Common myeloid progenitor, CD34-positive (primary cell): ENCODE measurements around the gene CYP4F11.
"Not testable (repeated sequence)": the region's sequence is repeated elsewhere in the genome, so short reads cannot be mapped to it uniquely, and the experiment has no call there.

Experiments used
- CTCF ChIA-PET: fragments of 350-600 bp; sonication (Branson Sonifier 250); formaldehyde crosslinking; loops from one replicate; lab custom pipeline; 2021; ENCODE audit warnings: antibody characterized with exemption; lab: Charles Lee
- POLR2A ChIA-PET: fragments of 350-600 bp; sonication (Branson Sonifier 250); formaldehyde crosslinking; loops from one replicate; lab custom pipeline; 2021; ENCODE audit warnings: antibody characterized with exemption; lab: Charles Lee
- DNase-seq, 3 donors: peaks; one replicate each; pipeline versions ENCODE4 v3.0.0 to v3.0.0-alpha.2; 2013
- H3K27ac ChIP-seq, 2 experiments: 1 replicate in 1 of 2; 2 replicates in 1 of 2; pipeline ENCODE4 v1.7.0; 2013; ENCODE audit warnings: inconsistent platforms in 2 of 2, low read length in 2 of 2, mild to moderate bottlenecking in 2 of 2, low read depth in 1 of 2, moderate library complexity in 1 of 2; ENCODE audit not compliant: severe bottlenecking in 2 of 2, insufficient read depth in 1 of 2, poor library complexity in 1 of 2
- H3K27me3 ChIP-seq, 5 experiments: replicated peaks in 2 of 5; 1 replicate in 3 of 5; 2 replicates in 2 of 5; pipeline versions ENCODE4 v1.6.1 to v1.7.0; 2013; ENCODE audit warnings: low read length in 4 of 5, mild to moderate bottlenecking in 2 of 5, moderate library complexity in 2 of 5, inconsistent platforms in 1 of 5; ENCODE audit not compliant: insufficient read depth in 5 of 5, control insufficient read depth in 4 of 5
- H3K36me3 ChIP-seq, 4 experiments: 1 replicate in 2 of 4; 2 replicates in 2 of 4; pipeline versions ENCODE4 v1.6.1 to v1.7.0; 2013; ENCODE audit warnings: low read length in 3 of 4, control low read depth in 1 of 4, mild to moderate bottlenecking in 1 of 4; ENCODE audit not compliant: control insufficient read depth in 4 of 4, insufficient read depth in 4 of 4
- H3K4me1 ChIP-seq, 4 experiments: 1 replicate in 3 of 4; 2 replicates in 1 of 4; pipeline versions ENCODE4 v1.6.1 to v1.7.1; 2013; ENCODE audit warnings: low read length in 3 of 4, mild to moderate bottlenecking in 3 of 4, control low read depth in 1 of 4, inconsistent platforms in 1 of 4, moderate library complexity in 1 of 4; ENCODE audit not compliant: control insufficient read depth in 4 of 4, insufficient read depth in 4 of 4; ENCODE audit errors: control extremely low read depth in 1 of 4
- H3K4me3 ChIP-seq, 7 experiments: 1 replicate in 4 of 7; 2 replicates in 3 of 7; pipeline versions ENCODE4 v1.5.1 to v1.7.0; 2013; ENCODE audit warnings: mild to moderate bottlenecking in 7 of 7, low read length in 6 of 7, moderate library complexity in 6 of 7, inconsistent platforms in 2 of 7, low read depth in 2 of 7, control low read depth in 1 of 7; ENCODE audit not compliant: insufficient read depth in 4 of 7, control insufficient read depth in 1 of 7; ENCODE audit errors: extremely low read depth in 1 of 7
- H3K9me3 ChIP-seq, 5 experiments: 1 replicate in 4 of 5; 2 replicates in 1 of 5; pipeline versions ENCODE4 v1.6.1 to v1.7.1; 2013; ENCODE audit warnings: low read length in 4 of 5, mild to moderate bottlenecking in 2 of 5, inconsistent platforms in 1 of 5, low read depth in 1 of 5, moderate library complexity in 1 of 5; ENCODE audit not compliant: control insufficient read depth in 4 of 5, insufficient read depth in 2 of 5; ENCODE audit errors: control extremely low read depth in 1 of 5
- WGBS: methylation state at CpG from one replicate; pipeline ENCODE4 v1.1.5; 2013; ENCODE audit not compliant: insufficient coverage; 5-methylcytosine and 5-hydroxymethylcytosine counted together

The CYP4F11 gene

DNA sequence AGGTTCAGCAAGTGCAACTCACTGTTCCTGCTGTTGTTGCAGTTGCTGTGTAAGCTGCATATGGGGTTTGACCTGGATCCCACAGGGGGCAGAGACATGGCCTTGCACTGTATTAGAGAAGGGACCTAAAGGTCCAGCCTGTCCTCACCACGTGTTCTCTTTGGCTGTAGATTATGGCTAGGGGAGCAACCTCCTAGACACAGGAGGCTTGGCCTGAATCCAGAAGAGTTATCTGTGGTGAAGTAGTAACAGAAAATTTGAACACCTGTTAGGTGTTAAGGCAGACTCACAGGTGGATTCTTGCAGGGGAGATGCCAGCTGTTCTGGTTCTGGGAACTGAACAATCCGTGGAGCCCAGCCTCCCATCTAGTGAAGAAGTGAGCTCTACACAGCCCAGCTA is 3.4 kb upstream of the CYP4F11 start:
- H3K36me3 ChIP-seq, result no peaks in the 10 kb centered on the region
- CTCF ChIA-PET, result no interaction called here
- WGBS, result 83% methylated on average over 1 of the region's 2 CpGs
- peaks cover 0 to 58% (median 20%) of the 10 kb centered on the region in 5 experiments for H3K27me3 ChIP-seq
- no peak for DNase-seq
- POLR2A ChIA-PET, result no interaction called here
- H3K4me3 ChIP-seq, result no peak overlapping the region
- H3K4me1 ChIP-seq, result no peaks in the 10 kb centered on the region
- H3K27ac ChIP-seq, result no peak overlapping the region
- H3K9me3 ChIP-seq, result peaks cover 0 to 11% (median 6%) of the 10 kb centered on the region in 5 experiments

DNA sequence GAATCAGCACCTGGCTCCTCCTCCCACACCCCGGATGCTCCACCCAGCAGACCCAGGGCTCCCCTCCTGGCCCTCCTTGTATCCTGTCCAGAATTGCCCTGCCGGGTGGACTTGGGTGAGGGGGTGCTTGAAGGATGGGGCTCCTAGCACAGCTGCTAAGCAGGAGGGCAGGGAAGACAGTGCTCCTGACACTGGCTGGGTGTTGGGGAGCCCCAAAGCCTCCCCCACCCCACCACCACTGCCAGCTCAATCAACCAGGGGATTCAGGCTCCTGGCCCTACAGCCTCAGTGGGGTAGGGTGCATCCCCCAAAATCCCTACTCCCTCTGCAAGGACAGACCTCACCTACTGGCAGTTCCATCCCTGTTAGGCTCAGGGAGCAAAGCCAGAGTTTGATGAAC is 2.6 kb upstream of the CYP4F11 start:
- WGBS, result no CpG with 5 or more reads among the region's 2 CpGs
- CTCF ChIA-PET, result no interaction called here
- POLR2A ChIA-PET, result no interaction called here
- no peak for DNase-seq
- H3K36me3 ChIP-seq, result no peaks in the 10 kb centered on the region
- H3K4me1 ChIP-seq, result no peaks in the 10 kb centered on the region
- no peak overlapping the region for H3K27ac ChIP-seq
- no peak overlapping the region for H3K4me3 ChIP-seq
- peaks cover 0 to 11% (median 6%) of the 10 kb centered on the region in 5 experiments for H3K9me3 ChIP-seq
- H3K27me3 ChIP-seq, result peaks cover 0 to 57% (median 20%) of the 10 kb centered on the region in 5 experiments

DNA sequence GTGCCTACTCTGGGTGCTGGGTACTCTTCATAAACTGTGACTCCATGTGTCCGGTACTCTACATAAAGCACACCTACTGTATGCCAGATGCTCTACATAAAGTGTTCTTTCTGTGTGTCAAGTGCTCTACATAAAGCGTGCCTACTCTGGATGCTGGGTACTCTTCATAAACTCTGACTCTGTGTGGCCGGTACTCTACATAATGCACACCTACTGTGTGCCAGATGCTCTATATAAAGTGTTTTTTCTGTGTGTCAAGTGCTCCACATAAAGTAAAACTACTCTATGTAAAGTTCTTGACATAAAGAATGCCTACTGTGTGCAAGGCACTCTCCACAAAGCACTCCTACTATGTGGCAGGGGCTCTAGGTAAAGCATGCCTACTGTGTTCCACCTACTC is 1.8 kb upstream of the CYP4F11 start:
- 90% methylated on average over 1 of the region's 3 CpGs for WGBS
- Histone ChIP-seq H3K27ac (no peak overlapping the region), H3K4me1 (no peaks in the 10 kb centered on the region), H3K9me3 (peaks cover 0 to 11% (median 6%) of the 10 kb centered on the region in 5 experiments), H3K36me3 (no peaks in the 10 kb centered on the region), H3K27me3 (peaks cover 0 to 57% (median 20%) of the 10 kb centered on the region in 5 experiments), H3K4me3 (no peak overlapping the region)
- ChIA-PET POLR2A (no interaction called here), CTCF (no interaction called here)
- no peak for DNase-seq

DNA sequence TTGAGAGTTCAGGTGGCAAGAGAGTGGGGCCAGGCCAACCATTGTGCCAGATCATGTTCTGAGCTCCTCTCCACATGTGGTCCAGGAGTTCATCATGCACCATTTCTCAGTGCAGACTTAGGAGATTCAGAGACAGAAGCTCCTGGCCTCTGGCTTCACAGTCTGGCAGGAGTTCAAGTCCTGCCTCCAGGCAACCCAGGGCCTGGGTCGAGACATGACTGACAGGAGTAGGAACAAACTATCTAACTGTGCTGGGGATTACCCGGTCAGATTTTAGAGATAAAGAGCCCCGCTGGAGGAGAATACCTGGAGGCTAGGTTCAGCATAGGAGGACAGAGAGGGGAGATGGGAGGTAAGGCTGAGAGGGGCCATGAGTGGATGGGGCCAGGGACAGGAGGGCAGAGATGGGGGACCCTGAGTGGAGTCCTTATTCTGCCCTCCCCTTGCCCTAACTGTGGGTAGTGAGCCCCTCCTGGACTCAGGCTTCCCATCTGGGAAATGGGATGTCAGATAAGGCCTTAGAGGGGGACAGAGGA is 906 bp upstream of the CYP4F11 start:
- peak in 2 of 3 donors; percentile 12 to 15 for DNase-seq
- POLR2A ChIA-PET, result interaction anchor here (0.6 kb wide), 1 partner anchor 84 kb away, joined by 6 read pairs; no protein-coding TSS in a partner anchor
- Histone ChIP-seq H3K4me1 (no peaks in the 10 kb centered on the region), H3K9me3 (peaks cover 0 to 11% (median 6%) of the 10 kb centered on the region in 5 experiments), H3K4me3 (no peak overlapping the region), H3K27me3 (peaks cover 0 to 58% (median 26%) of the 10 kb centered on the region in 5 experiments), H3K27ac (no peak overlapping the region), H3K36me3 (no peaks in the 10 kb centered on the region)
- 66% methylated on average over 3 of the region's 3 CpGs for WGBS
- CTCF ChIA-PET, result no interaction called here

DNA sequence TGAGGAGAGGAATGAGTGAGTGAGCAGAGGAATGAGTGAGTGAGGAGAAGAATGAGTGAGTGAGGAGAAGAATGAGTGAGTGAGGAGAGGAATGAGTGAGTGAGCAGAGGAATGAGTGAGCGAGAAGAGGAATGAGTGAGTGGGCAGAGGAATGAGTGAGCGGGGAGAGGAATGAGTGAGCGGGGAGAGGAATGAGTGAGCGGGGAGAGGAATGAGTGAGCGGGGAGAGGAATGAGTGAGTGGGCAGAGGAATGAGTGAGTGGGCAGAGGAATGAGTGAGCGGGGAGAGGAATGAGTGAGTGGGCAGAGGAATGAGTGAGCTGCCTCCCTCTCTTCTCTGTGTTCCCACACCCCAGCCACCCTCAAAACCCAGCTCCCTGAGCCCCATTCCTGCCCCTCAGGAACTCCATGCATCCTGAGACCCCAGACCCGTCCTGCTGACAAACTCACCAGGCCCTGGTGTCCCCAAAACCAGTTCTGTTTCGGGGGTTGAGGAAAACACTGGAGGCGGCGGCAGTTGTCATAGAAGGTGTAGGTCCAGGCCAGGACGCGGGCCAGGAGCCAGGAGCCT is 483 bp downstream of the CYP4F11 start:
- DNase-seq, H3K4me3 ChIP-seq, CTCF ChIA-PET, H3K36me3 ChIP-seq, H3K27ac ChIP-seq, H3K4me1 ChIP-seq: not testable (repeated sequence)
- 40% methylated on average over 11 of the region's 12 CpGs for WGBS
- POLR2A ChIA-PET, result interaction anchor here (0.6 kb wide), 1 partner anchor 38 kb away, joined by 4 read pairs; no protein-coding TSS in a partner anchor
- Histone ChIP-seq H3K9me3 (peaks cover 0 to 11% (median 6%) of the 10 kb centered on the region in 5 experiments), H3K27me3 (peaks cover 3 to 63% (median 26%) of the 10 kb centered on the region in 5 experiments)

DNA sequence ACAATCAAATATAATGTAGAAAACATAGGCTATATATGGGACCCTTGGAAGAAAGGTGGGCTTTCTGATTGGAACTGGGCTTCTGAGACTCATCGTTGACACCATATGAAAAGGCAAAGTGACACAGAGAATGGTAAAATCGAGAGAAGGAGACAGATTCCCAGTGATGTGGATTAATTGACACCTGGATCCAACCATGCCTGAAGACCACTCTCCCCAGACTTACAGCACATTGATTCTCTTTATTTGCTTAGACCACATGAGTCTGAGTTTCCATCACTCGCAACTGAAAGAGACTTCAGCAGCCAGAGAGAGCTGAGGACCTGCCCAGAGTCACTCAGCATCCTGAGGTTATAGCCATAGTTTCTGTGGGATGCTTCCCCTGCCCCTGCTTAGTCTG is 6.0 kb downstream of the CYP4F11 start:
- WGBS, result 95% methylated on average over 3 of the region's 3 CpGs
- H3K36me3 ChIP-seq, result no peaks in the 10 kb centered on the region
- H3K27me3 ChIP-seq, result peaks cover 5 to 46% (median 13%) of the 10 kb centered on the region in 5 experiments
- ChIA-PET CTCF (no interaction called here), POLR2A (no interaction called here)
- H3K4me1 ChIP-seq, result no peaks in the 10 kb centered on the region
- H3K27ac ChIP-seq, result no peak overlapping the region
- H3K4me3 ChIP-seq, result no peak overlapping the region
- peaks cover 0 to 3% (median 0%) of the 10 kb centered on the region in 5 experiments for H3K9me3 ChIP-seq
- no peak for DNase-seq

DNA sequence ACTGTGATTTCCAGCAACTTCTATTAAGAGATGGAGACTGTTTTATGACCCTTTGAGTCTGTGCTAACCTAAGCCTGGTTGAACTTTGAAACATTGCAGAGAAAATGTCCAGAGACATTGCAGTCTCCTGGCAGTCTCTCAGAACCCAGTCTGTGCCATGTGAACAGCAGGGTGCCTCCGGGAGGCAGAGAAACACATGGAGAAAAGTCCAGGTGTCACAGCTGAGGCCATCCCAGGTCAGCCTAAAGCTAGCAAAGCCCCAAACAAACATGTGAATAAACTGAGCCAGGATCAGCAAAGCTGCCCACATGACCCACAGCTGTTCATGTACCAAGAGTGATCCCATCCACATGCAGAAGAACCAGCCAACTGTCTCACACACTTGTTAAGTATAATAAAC is 7.8 kb downstream of the CYP4F11 start:
- DNase-seq, result no peak
- ChIA-PET POLR2A (no interaction called here), CTCF (no interaction called here)
- no peaks in the 10 kb centered on the region for H3K36me3 ChIP-seq
- H3K9me3 ChIP-seq, result peaks cover 0 to 3% (median 0%) of the 10 kb centered on the region in 5 experiments
- H3K4me3 ChIP-seq, result no peak overlapping the region
- H3K27me3 ChIP-seq, result peaks cover 5 to 53% (median 13%) of the 10 kb centered on the region in 5 experiments
- 0% methylated on average over 1 of the region's 1 CpG for WGBS
- H3K27ac ChIP-seq, result no peak overlapping the region
- H3K4me1 ChIP-seq, result no peaks in the 10 kb centered on the region
